ENCODE data around the gene R3HDM2.

R3HDM2 gene

DNA sequence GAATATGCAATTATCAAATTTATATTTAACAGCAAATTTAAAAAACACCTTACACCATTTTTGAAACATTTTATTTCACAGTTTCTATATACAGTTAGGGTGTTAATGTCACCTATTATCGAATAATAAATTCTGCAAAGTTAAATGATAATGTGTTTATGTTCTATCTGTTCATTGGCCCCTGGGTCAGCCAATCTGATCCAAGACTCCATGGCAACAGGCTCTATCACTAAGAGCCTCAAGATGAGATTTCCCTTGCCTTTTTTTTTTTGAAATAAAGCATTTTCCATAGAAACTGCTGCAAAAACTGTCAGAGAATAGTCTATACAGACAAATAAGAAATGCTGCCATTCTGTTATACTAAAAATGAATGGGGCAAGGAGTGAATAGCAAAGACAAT is 96.6 kb downstream of the R3HDM2 start:
- no peak overlapping the region for H2BK120ac ChIP-seq (ENCODE audit: low read depth, low read length)

DNA sequence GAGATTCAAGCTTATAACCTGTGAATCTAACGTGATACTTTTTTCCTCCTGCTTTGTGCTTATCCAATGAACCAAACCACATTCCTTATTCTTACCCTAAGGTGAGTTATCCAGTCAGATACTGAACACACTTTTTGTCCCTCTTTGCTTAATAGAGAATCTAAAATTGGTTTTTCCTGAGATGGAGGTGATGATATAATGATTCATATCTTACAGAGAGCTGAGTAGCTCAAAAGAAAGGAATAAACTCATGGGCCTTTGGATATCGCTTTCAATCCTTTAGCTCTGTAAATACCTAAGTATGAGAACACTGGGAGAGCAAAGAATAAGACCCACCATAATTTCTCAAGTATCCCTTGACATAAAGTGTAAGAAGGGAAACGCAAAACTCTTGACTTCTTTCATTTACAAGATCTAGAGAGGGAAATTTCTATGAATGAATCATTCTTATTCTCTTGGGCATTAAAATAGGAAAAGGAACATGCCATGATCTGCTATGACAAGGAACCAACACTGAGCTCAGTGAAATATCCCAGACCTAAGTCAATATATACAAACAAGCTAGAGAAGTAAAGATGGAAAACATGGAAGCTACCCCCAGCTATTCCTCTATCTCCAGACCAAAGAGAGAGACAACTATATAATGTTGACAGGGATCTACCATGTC is 98.1 kb downstream of the R3HDM2 start:
- no peak overlapping the region for H3K14ac ChIP-seq (ENCODE audit: low read length)
- no peak overlapping the region for H2BK12ac ChIP-seq (ENCODE audit: low read length)
- no peak overlapping the region for H3K4me3 ChIP-seq (ENCODE audit: low read length in 2 of 2)
- no peak overlapping the region for H3K23ac ChIP-seq (ENCODE audit: low read depth, low read length, poor library complexity)
- H3K36me3 ChIP-seq (replicated peaks in 1 of 2; ENCODE audit: control insufficient read depth in 2 of 2, insufficient read depth in 2 of 2, low read length in 2 of 2), result peaks cover 0 to 10% of the 10 kb centered on the region in 2 donors
- H2BK15ac ChIP-seq (ENCODE audit: low read length), result no peak overlapping the region
- H3K4ac ChIP-seq (ENCODE audit: low read length), result no peak overlapping the region
- no peak overlapping the region for H2AFZ ChIP-seq (ENCODE audit: low read length)
- no peak overlapping the region for H4K8ac ChIP-seq (ENCODE audit: low read depth, low read length)
- H3K4me1 ChIP-seq (ENCODE audit: control insufficient read depth in 2 of 2, insufficient read depth in 1 of 2, low read depth in 1 of 2, low read length in 2 of 2), result no peaks in the 10 kb centered on the region
- no peak overlapping the region for H2BK5ac ChIP-seq (ENCODE audit: low read length)
- no peak overlapping the region for H3K27ac ChIP-seq (replicated peaks; ENCODE audit: low read length)
- H2AK5ac ChIP-seq (ENCODE audit: low read depth, low read length), result no peak overlapping the region
- H3K79me1 ChIP-seq (ENCODE audit: low read depth, low read length), result no peaks in the 10 kb centered on the region
- H3K4me2 ChIP-seq (ENCODE audit: insufficient read depth, low read length, poor library complexity, severe bottlenecking), result no peak overlapping the region
- H3K27me3 ChIP-seq (ENCODE audit: control insufficient read depth in 3 of 3, insufficient read depth in 3 of 3, low read depth in 1 of 3, low read length in 3 of 3), result no peaks in the 10 kb centered on the region
- no peak overlapping the region for H2BK120ac ChIP-seq (ENCODE audit: low read depth, low read length)
- no peak for DNase-seq (ENCODE audit: low spot score)
- peaks cover 0 to 3% of the 10 kb centered on the region in 2 donors for H3K9me3 ChIP-seq (replicated peaks in 1 of 2; ENCODE audit: control insufficient read depth in 2 of 2, insufficient read depth in 1 of 2, low read depth in 1 of 2, low read length in 2 of 2)
- no peak overlapping the region for H3K18ac ChIP-seq (ENCODE audit: low read length)
- WGBS, 2 donors (ENCODE audit: extremely low coverage in 2 of 2, insufficient read length in 2 of 2, insufficient replicate concordance in 1 of 2), result no CpG with 5 or more reads among the region's 3 CpGs
- no peak overlapping the region for H4K91ac ChIP-seq (ENCODE audit: low read depth, low read length, poor library complexity)
- no peak overlapping the region for H3K9ac ChIP-seq (ENCODE audit: low read depth, low read length, poor library complexity)

More for the DNA sequence above, 96.6 kb downstream of the R3HDM2 start:
- no peak overlapping the region for H2BK15ac ChIP-seq (ENCODE audit: low read length)
- peaks cover 0 to 6% of the 10 kb centered on the region in 2 donors for H3K36me3 ChIP-seq (replicated peaks in 1 of 2; ENCODE audit: control insufficient read depth in 2 of 2, insufficient read depth in 2 of 2, low read length in 2 of 2)
- H3K4me2 ChIP-seq (ENCODE audit: insufficient read depth, low read length, poor library complexity, severe bottlenecking), result no peak overlapping the region
- H3K4me3 ChIP-seq (ENCODE audit: low read length in 2 of 2), result no peak overlapping the region
- no peaks in the 10 kb centered on the region for H3K4me1 ChIP-seq (ENCODE audit: control insufficient read depth in 2 of 2, insufficient read depth in 1 of 2, low read depth in 1 of 2, low read length in 2 of 2)
- no peak overlapping the region for H3K9ac ChIP-seq (ENCODE audit: low read depth, low read length, poor library complexity)
- no peak overlapping the region for H3K27ac ChIP-seq (replicated peaks; ENCODE audit: low read length)
- no CpG with 5 or more reads among the region's 1 CpG for WGBS, 2 donors (ENCODE audit: extremely low coverage in 2 of 2, insufficient read length in 2 of 2, insufficient replicate concordance in 1 of 2)
- H4K8ac ChIP-seq (ENCODE audit: low read depth, low read length), result no peak overlapping the region
- H3K14ac ChIP-seq (ENCODE audit: low read length), result no peak overlapping the region
- no peak overlapping the region for H2AFZ ChIP-seq (ENCODE audit: low read length)
- no peak overlapping the region for H2BK5ac ChIP-seq (ENCODE audit: low read length)
- no peaks in the 10 kb centered on the region for H3K79me1 ChIP-seq (ENCODE audit: low read depth, low read length)
- DNase-seq (ENCODE audit: low spot score), result no peak
- no peak overlapping the region for H2AK5ac ChIP-seq (ENCODE audit: low read depth, low read length)
- H3K23ac ChIP-seq (ENCODE audit: low read depth, low read length, poor library complexity), result no peak overlapping the region
- peaks cover 0 to 3% of the 10 kb centered on the region in 2 donors for H3K9me3 ChIP-seq (replicated peaks in 1 of 2; ENCODE audit: control insufficient read depth in 2 of 2, insufficient read depth in 1 of 2, low read depth in 1 of 2, low read length in 2 of 2)
- no peak overlapping the region for H3K4ac ChIP-seq (ENCODE audit: low read length)
- no peaks in the 10 kb centered on the region for H3K27me3 ChIP-seq (ENCODE audit: control insufficient read depth in 3 of 3, insufficient read depth in 3 of 3, low read depth in 1 of 3, low read length in 3 of 3)
- no peak overlapping the region for H4K91ac ChIP-seq (ENCODE audit: low read depth, low read length, poor library complexity)
- no peak overlapping the region for H2BK12ac ChIP-seq (ENCODE audit: low read length)
- H3K18ac ChIP-seq (ENCODE audit: low read length), result no peak overlapping the region

DNA sequence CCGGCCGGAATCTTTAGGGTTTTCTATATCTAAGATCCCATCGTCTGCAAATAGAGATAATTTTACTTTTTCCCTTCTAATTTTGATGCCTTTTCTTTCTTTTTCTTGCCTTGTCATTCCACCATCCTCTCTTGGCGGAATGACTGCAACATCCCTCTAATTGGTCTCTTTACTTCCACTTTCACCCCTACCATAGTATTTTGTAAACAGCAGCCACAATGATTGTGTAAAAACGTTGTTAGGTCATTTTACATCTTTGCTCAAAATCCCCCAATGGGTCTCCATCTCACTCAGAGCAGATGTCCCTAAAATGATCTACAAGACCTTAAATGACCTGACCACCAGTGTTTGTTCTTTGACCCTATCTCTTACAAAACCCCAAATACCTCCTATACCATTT is 99.9 kb downstream of the R3HDM2 start:
- Histone ChIP-seq H4K91ac (ENCODE audit: low read depth, low read length, poor library complexity) (no peak overlapping the region), H3K14ac (ENCODE audit: low read length) (no peak overlapping the region), H3K4me1 (ENCODE audit: control insufficient read depth in 2 of 2, insufficient read depth in 1 of 2, low read depth in 1 of 2, low read length in 2 of 2) (no peaks in the 10 kb centered on the region), H3K4ac (ENCODE audit: low read length) (no peak overlapping the region), H2BK12ac (ENCODE audit: low read length) (no peak overlapping the region), H3K36me3 (replicated peaks in 1 of 2; ENCODE audit: control insufficient read depth in 2 of 2, insufficient read depth in 2 of 2, low read length in 2 of 2) (peaks cover 0 to 13% of the 10 kb centered on the region in 2 donors), H3K9me3 (replicated peaks in 1 of 2; ENCODE audit: control insufficient read depth in 2 of 2, insufficient read depth in 1 of 2, low read depth in 1 of 2, low read length in 2 of 2) (peaks cover 0 to 3% of the 10 kb centered on the region in 2 donors), H3K18ac (ENCODE audit: low read length) (no peak overlapping the region), H2BK5ac (ENCODE audit: low read length) (no peak overlapping the region), H3K79me1 (ENCODE audit: low read depth, low read length) (no peaks in the 10 kb centered on the region), H3K23ac (ENCODE audit: low read depth, low read length, poor library complexity) (no peak overlapping the region), H2BK15ac (ENCODE audit: low read length) (no peak overlapping the region), H2BK120ac (ENCODE audit: low read depth, low read length) (no peak overlapping the region), H2AK5ac (ENCODE audit: low read depth, low read length) (no peak overlapping the region), H2AFZ (ENCODE audit: low read length) (no peak overlapping the region), H3K27me3 (ENCODE audit: control insufficient read depth in 3 of 3, insufficient read depth in 3 of 3, low read depth in 1 of 3, low read length in 3 of 3) (no peaks in the 10 kb centered on the region), H3K27ac (replicated peaks; ENCODE audit: low read length) (no peak overlapping the region), H3K4me2 (ENCODE audit: insufficient read depth, low read length, poor library complexity, severe bottlenecking) (no peak overlapping the region), H3K4me3 (ENCODE audit: low read length in 2 of 2) (no peak overlapping the region), H3K9ac (ENCODE audit: low read depth, low read length, poor library complexity) (no peak overlapping the region), H4K8ac (ENCODE audit: low read depth, low read length) (no peak overlapping the region)
- WGBS, 2 donors (ENCODE audit: extremely low coverage in 2 of 2, insufficient read length in 2 of 2, insufficient replicate concordance in 1 of 2), result no CpG with 5 or more reads among the region's 5 CpGs
- no peak for DNase-seq (ENCODE audit: low spot score)

DNA sequence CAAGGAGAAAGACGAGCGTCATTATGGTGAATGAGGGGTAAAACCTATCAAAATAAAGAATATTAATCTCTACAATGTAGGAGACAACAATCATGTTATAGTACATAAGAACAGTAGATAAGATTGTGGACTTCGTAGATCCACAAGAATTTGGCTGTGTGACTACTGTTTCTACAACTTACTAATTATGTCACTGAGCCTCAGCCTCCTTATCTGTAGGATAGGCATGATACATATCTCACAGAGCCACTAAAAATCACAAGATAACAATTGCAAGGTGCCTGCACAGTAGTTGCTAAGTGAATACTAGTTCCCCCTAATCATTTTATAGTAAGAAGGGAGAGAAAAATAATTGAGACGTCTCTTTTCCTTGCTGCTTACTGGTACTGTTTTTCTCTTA is 101.6 kb downstream of the R3HDM2 start:
- Histone ChIP-seq H3K14ac (ENCODE audit: low read length) (no peak overlapping the region), H2BK5ac (ENCODE audit: low read length) (no peak overlapping the region), H3K4me1 (ENCODE audit: control insufficient read depth in 2 of 2, insufficient read depth in 1 of 2, low read depth in 1 of 2, low read length in 2 of 2) (no peaks in the 10 kb centered on the region), H2BK15ac (ENCODE audit: low read length) (no peak overlapping the region), H3K4me2 (ENCODE audit: insufficient read depth, low read length, poor library complexity, severe bottlenecking) (no peak overlapping the region), H2BK120ac (ENCODE audit: low read depth, low read length) (no peak overlapping the region), H3K18ac (ENCODE audit: low read length) (no peak overlapping the region), H2AK5ac (ENCODE audit: low read depth, low read length) (no peak overlapping the region), H3K9ac (ENCODE audit: low read depth, low read length, poor library complexity) (no peak overlapping the region), H2AFZ (ENCODE audit: low read length) (no peak overlapping the region), H3K27me3 (ENCODE audit: control insufficient read depth in 3 of 3, insufficient read depth in 3 of 3, low read depth in 1 of 3, low read length in 3 of 3) (no peaks in the 10 kb centered on the region), H3K4ac (ENCODE audit: low read length) (no peak overlapping the region), H3K23ac (ENCODE audit: low read depth, low read length, poor library complexity) (no peak overlapping the region), H4K8ac (ENCODE audit: low read depth, low read length) (no peak overlapping the region), H3K9me3 (replicated peaks in 1 of 2; ENCODE audit: control insufficient read depth in 2 of 2, insufficient read depth in 1 of 2, low read depth in 1 of 2, low read length in 2 of 2) (peaks cover 0 to 3% of the 10 kb centered on the region in 2 donors), H3K79me1 (ENCODE audit: low read depth, low read length) (no peaks in the 10 kb centered on the region), H3K27ac (replicated peaks; ENCODE audit: low read length) (no peak overlapping the region), H2BK12ac (ENCODE audit: low read length) (no peak overlapping the region), H3K4me3 (ENCODE audit: low read length in 2 of 2) (no peak overlapping the region), H3K36me3 (replicated peaks in 1 of 2; ENCODE audit: control insufficient read depth in 2 of 2, insufficient read depth in 2 of 2, low read length in 2 of 2) (peaks cover 0 to 13% of the 10 kb centered on the region in 2 donors), H4K91ac (ENCODE audit: low read depth, low read length, poor library complexity) (no peak overlapping the region)
- WGBS, 2 donors (ENCODE audit: extremely low coverage in 2 of 2, insufficient read length in 2 of 2, insufficient replicate concordance in 1 of 2), result no CpG with 5 or more reads among the region's 4 CpGs
- no peak for DNase-seq (ENCODE audit: low spot score)
